Retinal pigment epithelial cell (primary cell): ENCODE data around the gene YTHDF2.
A peak's percentile ranks its signal among the peaks of the same experiment; 100 is the strongest.
"Not testable (repeated sequence)": the region's sequence is repeated elsewhere in the genome, so short reads cannot be mapped to it uniquely, and the experiment has no call there.

Experiments used
- DNase-seq: peaks from one replicate; pipeline ENCODE4 v3.0.0-alpha.2; 2010; ENCODE audit warnings: low read depth
- H3K4me3 ChIP-seq: 2 replicates; pipeline ENCODE4 v1.5.1; 2011; ENCODE audit warnings: mild to moderate bottlenecking, low read length, control low read depth, moderate library complexity
- CTCF ChIP-seq: conservative IDR thresholded peaks from 2 replicates; pipeline ENCODE4 v1.5.1; 2011; ENCODE audit warnings: low read depth, low read length, control low read depth, inconsistent platforms

The YTHDF2 gene

GRCh38 chr1:28720376-28720775 lies 16.4 kb upstream of the YTHDF2 start:
- no peak for TF ChIP-seq CTCF
- no peak overlapping the region for H3K4me3 ChIP-seq
- no peak for DNase-seq

GRCh38 chr1:28721927-28722326 lies 14.8 kb upstream of the YTHDF2 start:
- DNase-seq, H3K4me3 ChIP-seq: not testable (repeated sequence)

GRCh38 chr1:28725365-28725764 lies 11.4 kb upstream of the YTHDF2 start:
- not testable (repeated sequence) for H3K4me3 ChIP-seq, DNase-seq

GRCh38 chr1:28735961-28736449 lies 735 bp upstream of the YTHDF2 start:
- no peak for TF ChIP-seq CTCF
- DNase-seq = no peak
- peak overlapping the region; percentile 57 for H3K4me3 ChIP-seq

- H3K4me3 ChIP-seq = peak overlapping the region; percentile 94
- peak; percentile 36 for DNase-seq
- TF ChIP-seq CTCF = no peak
These were observed 780 bp downstream of the YTHDF2 start for GRCh38 chr1:28737307-28738132.

GRCh38 chr1:28740118-28740517 lies 3.4 kb downstream of the YTHDF2 start:
- no peak for DNase-seq
- TF ChIP-seq CTCF = no peak
- no peak overlapping the region for H3K4me3 ChIP-seq

GRCh38 chr1:28744184-28744583 lies 7.4 kb downstream of the YTHDF2 start:
- no peak for TF ChIP-seq CTCF
- H3K4me3 ChIP-seq = no peak overlapping the region
- DNase-seq = no peak

- H3K4me3 ChIP-seq = no peak overlapping the region
- no peak for TF ChIP-seq CTCF
- DNase-seq = no peak
These were observed 9.0 kb downstream of the YTHDF2 start for GRCh38 chr1:28745653-28746173.
